Parathyroid adenoma (tissue), 2 donors: ENCODE results near the gene GRK3.

ENCODE experiments used
- H2AFZ ChIP-seq: fragments of 300-600 bp; sonication (generic); one replicate; pipeline ENCODE4 v1.7.0; 2017; ENCODE audit warnings: antibody characterized with exemption, mild to moderate bottlenecking
- H3K27ac ChIP-seq: fragments of 300-600 bp; sonication (generic); one replicate; pipeline ENCODE4 v1.7.0; 2017
- H3K27me3 ChIP-seq: fragments of 300-600 bp; sonication (generic); one replicate; pipeline ENCODE4 v1.7.0; 2017; ENCODE audit warnings: low read length; ENCODE audit not compliant: control insufficient read depth, insufficient read depth
- H3K36me3 ChIP-seq: fragments of 300-600 bp; sonication (generic); one replicate; pipeline ENCODE4 v1.7.0; 2017; ENCODE audit warnings: low read length; ENCODE audit not compliant: control insufficient read depth, insufficient read depth
- H3K4me1 ChIP-seq: fragments of 300-600 bp; sonication (generic); one replicate; pipeline ENCODE4 v1.7.0; 2017; ENCODE audit warnings: control low read depth
- H3K4me2 ChIP-seq: fragments of 300-600 bp; sonication (generic); one replicate; pipeline ENCODE4 v1.7.0; 2017; ENCODE audit warnings: low read length
- H3K4me3 ChIP-seq: fragments of 300-600 bp; sonication (generic); one replicate; pipeline ENCODE4 v1.7.0; 2017; ENCODE audit warnings: low read depth, low read length
- H3K79me2 ChIP-seq: fragments of 300-600 bp; sonication (generic); one replicate; pipeline ENCODE4 v1.7.0; 2017; ENCODE audit warnings: control low read depth
- H3K9ac ChIP-seq: fragments of 300-600 bp; sonication (generic); one replicate; pipeline ENCODE4 v1.7.0; 2017; ENCODE audit warnings: mild to moderate bottlenecking
- H3K9me3 ChIP-seq: fragments of 300-600 bp; sonication (generic); one replicate; pipeline ENCODE4 v1.7.0; 2017; ENCODE audit warnings: low read length; ENCODE audit not compliant: control insufficient read depth
- CTCF ChIP-seq: fragments of 300-600 bp; sonication (generic); IDR thresholded peaks from one replicate; pipeline ENCODE4 v1.7.0; 2017; ENCODE audit warnings: antibody characterized with exemption, mild to moderate bottlenecking
- donor health status: primary hyperparathyroidism.

The GRK3 gene

GRCh38 chr22:25694196-25694907 lies 129.9 kb downstream of the GRK3 start:
- Histone ChIP-seq H3K4me2 (no peak overlapping the region), H3K4me1 (no peaks in the 10 kb centered on the region), H3K36me3 (no peaks in the 10 kb centered on the region), H3K27ac (no peak overlapping the region), H3K9me3 (no peaks in the 10 kb centered on the region), H3K9ac (no peak overlapping the region), H3K79me2 (no peaks in the 10 kb centered on the region), H2AFZ (no peak overlapping the region), H3K4me3 (no peak overlapping the region), H3K27me3 (no peaks in the 10 kb centered on the region)
- no peak for TF ChIP-seq CTCF

- H3K27me3 ChIP-seq: no peaks in the 10 kb centered on the region
- H3K27ac ChIP-seq: no peak overlapping the region
- no peak overlapping the region for H3K9ac ChIP-seq
- no peaks in the 10 kb centered on the region for H3K36me3 ChIP-seq
- no peaks in the 10 kb centered on the region for H3K4me1 ChIP-seq
- no peaks in the 10 kb centered on the region for H3K9me3 ChIP-seq
- no peaks in the 10 kb centered on the region for H3K79me2 ChIP-seq
- no peak overlapping the region for H2AFZ ChIP-seq
- TF ChIP-seq CTCF: no peak
- H3K4me3 ChIP-seq: no peak overlapping the region
- H3K4me2 ChIP-seq: no peak overlapping the region
Measured at GRCh38 chr22:25695146-25695545, 130.7 kb downstream of the GRK3 start.

- H3K4me1 ChIP-seq: no peaks in the 10 kb centered on the region
- H3K4me3 ChIP-seq: no peak overlapping the region
- TF ChIP-seq CTCF: no peak
- no peak overlapping the region for H3K9ac ChIP-seq
- no peaks in the 10 kb centered on the region for H3K9me3 ChIP-seq
- no peak overlapping the region for H2AFZ ChIP-seq
- no peaks in the 10 kb centered on the region for H3K79me2 ChIP-seq
- H3K27me3 ChIP-seq: no peaks in the 10 kb centered on the region
- H3K4me2 ChIP-seq: no peak overlapping the region
- no peaks in the 10 kb centered on the region for H3K36me3 ChIP-seq
- no peak overlapping the region for H3K27ac ChIP-seq
Measured at GRCh38 chr22:25696763-25697162, 132.3 kb downstream of the GRK3 start.

GRCh38 chr22:25697181-25697664 lies 132.7 kb downstream of the GRK3 start:
- Histone ChIP-seq H3K27ac (no peak overlapping the region), H3K36me3 (no peaks in the 10 kb centered on the region), H3K9me3 (no peaks in the 10 kb centered on the region), H3K79me2 (no peaks in the 10 kb centered on the region), H3K4me3 (no peak overlapping the region), H3K27me3 (no peaks in the 10 kb centered on the region), H3K4me1 (no peaks in the 10 kb centered on the region), H3K4me2 (no peak overlapping the region), H3K9ac (no peak overlapping the region), H2AFZ (no peak overlapping the region)
- TF ChIP-seq CTCF: no peak

- Histone ChIP-seq H3K79me2 (no peaks in the 10 kb centered on the region), H2AFZ (no peak overlapping the region), H3K9me3 (no peaks in the 10 kb centered on the region), H3K27me3 (no peaks in the 10 kb centered on the region), H3K4me1 (no peaks in the 10 kb centered on the region), H3K4me3 (no peak overlapping the region), H3K36me3 (no peaks in the 10 kb centered on the region), H3K27ac (no peak overlapping the region), H3K4me2 (no peak overlapping the region), H3K9ac (no peak overlapping the region)
- TF ChIP-seq CTCF: no peak
Measured at GRCh38 chr22:25697978-25698377, 133.5 kb downstream of the GRK3 start.
